ENCODE results near the gene THBS1. TPM values are rescaled to one million over a fixed set of nuclear protein-coding genes. Genes with fewer than 3 reads are reported as not detected.

The THBS1 gene
- total and polyA plus RNA-seq, 7 donors: 3.3 to 40.1 (median 9.7) TPM

DNA sequence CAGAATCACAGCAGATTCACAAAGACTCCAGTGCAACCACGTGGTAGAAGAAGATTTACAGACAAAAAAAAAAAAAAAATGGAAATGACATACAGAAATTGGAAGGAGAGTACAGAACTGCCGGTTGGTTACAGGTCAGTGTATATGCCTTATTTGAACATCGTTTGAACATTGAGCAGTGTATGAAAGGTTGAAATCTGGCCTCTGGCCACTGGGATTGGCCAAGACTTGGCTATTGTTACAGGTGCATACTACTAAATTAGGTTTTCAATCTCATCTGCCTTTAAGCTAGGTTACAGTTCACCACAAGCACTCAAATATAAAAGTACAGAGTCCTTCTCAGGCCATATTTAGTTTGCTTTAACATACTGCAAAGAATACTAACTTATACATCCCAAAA is 59.8 kb downstream of the THBS1 start:
- no peak for ATAC-seq

DNA sequence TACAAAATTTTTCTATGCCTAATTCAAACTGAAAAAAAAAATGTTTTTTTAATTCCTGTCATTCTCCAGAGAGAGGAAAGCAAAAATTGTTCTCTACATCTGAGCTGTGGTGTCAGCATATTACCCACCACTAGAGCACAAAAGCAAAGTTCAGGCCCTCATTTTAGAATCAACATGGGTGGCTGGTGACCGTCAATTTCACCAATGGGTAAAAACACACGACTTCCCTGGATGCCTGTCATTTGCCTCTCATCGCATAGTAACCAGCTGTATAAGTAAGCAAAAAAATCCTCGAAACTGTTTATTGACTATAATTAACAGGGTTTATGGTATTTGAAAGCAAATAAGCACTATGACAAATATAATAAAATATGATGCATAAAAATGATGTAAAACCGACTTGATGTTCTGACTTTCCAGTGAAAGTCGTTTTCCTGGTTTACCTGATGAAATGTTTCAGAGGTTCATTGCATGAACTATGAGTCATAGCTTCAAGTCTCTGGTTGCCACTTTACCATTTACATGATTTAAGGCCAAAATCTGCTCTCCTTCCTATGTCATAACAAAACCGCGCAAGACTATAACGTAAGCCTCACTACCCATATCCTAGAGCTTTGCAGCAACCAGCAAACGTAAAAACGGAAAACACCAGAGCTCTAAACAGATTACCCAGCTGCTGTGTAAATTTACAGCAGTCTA is 60.5 kb downstream of the THBS1 start:
- WGBS, 3 donors: 85 to 92% (median 88%) methylated on average over 11 of the region's 11 CpGs
- ATAC-seq: no peak
- TF ChIP-seq, protein P1, sequence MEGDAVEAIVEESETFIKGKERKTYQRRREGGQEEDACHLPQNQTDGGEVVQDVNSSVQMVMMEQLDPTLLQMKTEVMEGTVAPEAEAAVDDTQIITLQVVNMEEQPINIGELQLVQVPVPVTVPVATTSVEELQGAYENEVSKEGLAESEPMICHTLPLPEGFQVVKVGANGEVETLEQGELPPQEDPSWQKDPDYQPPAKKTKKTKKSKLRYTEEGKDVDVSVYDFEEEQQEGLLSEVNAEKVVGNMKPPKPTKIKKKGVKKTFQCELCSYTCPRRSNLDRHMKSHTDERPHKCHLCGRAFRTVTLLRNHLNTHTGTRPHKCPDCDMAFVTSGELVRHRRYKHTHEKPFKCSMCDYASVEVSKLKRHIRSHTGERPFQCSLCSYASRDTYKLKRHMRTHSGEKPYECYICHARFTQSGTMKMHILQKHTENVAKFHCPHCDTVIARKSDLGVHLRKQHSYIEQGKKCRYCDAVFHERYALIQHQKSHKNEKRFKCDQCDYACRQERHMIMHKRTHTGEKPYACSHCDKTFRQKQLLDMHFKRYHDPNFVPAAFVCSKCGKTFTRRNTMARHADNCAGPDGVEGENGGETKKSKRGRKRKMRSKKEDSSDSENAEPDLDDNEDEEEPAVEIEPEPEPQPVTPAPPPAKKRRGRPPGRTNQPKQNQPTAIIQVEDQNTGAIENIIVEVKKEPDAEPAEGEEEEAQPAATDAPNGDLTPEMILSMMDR (IDR thresholded peaks at IDR 0.05): no peak

More for the DNA sequence above, 59.8 kb downstream of the THBS1 start:
- Histone ChIP-seq H3K27me3 (ENCODE audit: insufficient read depth in 3 of 3, low read length in 2 of 3) (no peaks in the 10 kb centered on the region), H3K4me3 (no peak overlapping the region), H3K27ac (no peak overlapping the region), H3K9me3 (no peaks in the 10 kb centered on the region), H3K4me1 (no peaks in the 10 kb centered on the region), H3K36me3 (ENCODE audit: insufficient read depth in 1 of 2, low read depth in 1 of 2) (peaks cover 0 to 3% of the 10 kb centered on the region in 2 donors)
- intact Hi-C loops (cut with DNase I): no loop called here
- DNase-seq: no peak
- TF ChIP-seq, protein P1 (IDR thresholded peaks at IDR 0.05): no peak
- WGBS, 3 donors: 71 to 84% (median 73%) methylated on average over 3 of the region's 3 CpGs

DNA sequence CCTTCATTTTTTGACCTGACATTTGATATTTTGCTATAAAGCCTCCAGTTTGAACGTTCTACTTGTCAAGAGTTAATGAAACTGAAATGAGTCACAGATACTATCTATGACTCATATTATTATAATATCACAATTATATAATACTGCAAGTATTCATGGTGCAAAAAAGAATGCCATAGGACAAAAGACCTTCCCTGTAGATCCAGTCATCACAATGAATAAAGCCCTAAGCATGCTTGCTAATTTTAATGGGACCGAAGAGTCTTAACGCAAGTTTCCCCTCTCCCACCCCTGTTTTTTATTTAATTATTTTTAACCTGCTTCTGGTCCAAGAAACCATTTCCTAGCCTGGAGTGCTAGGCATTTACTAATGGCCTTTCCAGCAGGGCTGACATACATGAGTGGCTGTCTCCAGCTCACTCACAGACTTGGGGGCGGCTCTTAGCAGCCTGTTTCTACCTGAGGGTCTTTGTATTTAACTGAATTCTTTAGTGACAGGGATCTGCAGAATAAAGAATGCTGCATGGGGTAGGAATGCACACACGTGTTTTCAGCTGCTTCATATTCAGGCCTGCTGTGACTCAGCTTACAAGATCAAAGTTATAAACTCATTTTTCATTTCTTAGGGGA is 61.2 kb downstream of the THBS1 start:
- intact Hi-C loops (cut with DNase I): no loop called here
- 51 to 59% (median 58%) methylated on average over 5 of the region's 5 CpGs for WGBS, 3 donors
- H3K9me3 ChIP-seq: no peaks in the 10 kb centered on the region
- H3K4me1 ChIP-seq: no peaks in the 10 kb centered on the region
- TF ChIP-seq, protein P1 (IDR thresholded peaks at IDR 0.05): no peak
- H3K27me3 ChIP-seq (ENCODE audit: insufficient read depth in 3 of 3, low read length in 2 of 3): no peaks in the 10 kb centered on the region
- no peak overlapping the region for H3K27ac ChIP-seq
- no peak overlapping the region for H3K4me3 ChIP-seq
- DNase-seq (no peak), ATAC-seq (no peak)
- H3K36me3 ChIP-seq (ENCODE audit: insufficient read depth in 1 of 2, low read depth in 1 of 2): peaks cover 0 to 3% of the 10 kb centered on the region in 2 donors

More for the DNA sequence above, 60.5 kb downstream of the THBS1 start:
- intact Hi-C loops (cut with DNase I): no loop called here
- Histone ChIP-seq H3K4me3 (no peak overlapping the region), H3K27ac (no peak overlapping the region), H3K9me3 (no peaks in the 10 kb centered on the region), H3K36me3 (ENCODE audit: insufficient read depth in 1 of 2, low read depth in 1 of 2) (peaks cover 0 to 3% of the 10 kb centered on the region in 2 donors), H3K4me1 (no peaks in the 10 kb centered on the region), H3K27me3 (ENCODE audit: insufficient read depth in 3 of 3, low read length in 2 of 3) (no peaks in the 10 kb centered on the region)
- DNase-seq: no peak

DNA sequence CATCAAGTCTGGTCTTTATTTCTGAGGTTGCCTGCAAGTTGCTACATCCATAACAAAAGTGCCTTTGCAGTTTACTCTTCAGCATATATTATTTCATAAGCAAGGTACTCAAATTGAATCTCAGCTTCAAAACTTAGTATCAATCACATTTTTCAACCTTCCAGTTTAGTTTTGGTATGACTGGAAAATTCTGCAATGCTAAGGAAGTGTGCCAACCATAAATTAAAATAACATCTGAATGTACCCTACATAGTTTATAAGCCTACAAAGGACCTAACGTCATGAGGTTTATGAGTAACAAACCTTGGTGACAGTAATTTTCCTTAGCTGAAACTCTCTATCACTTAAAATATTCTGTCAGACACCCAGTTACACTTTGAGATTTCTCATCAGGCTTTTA is 62.8 kb downstream of the THBS1 start:
- Histone ChIP-seq H3K4me1 (no peaks in the 10 kb centered on the region), H3K27ac (no peak overlapping the region), H3K9me3 (no peaks in the 10 kb centered on the region), H3K4me3 (no peak overlapping the region), H3K36me3 (ENCODE audit: insufficient read depth in 1 of 2, low read depth in 1 of 2) (peaks cover 0 to 3% of the 10 kb centered on the region in 2 donors), H3K27me3 (ENCODE audit: insufficient read depth in 3 of 3, low read length in 2 of 3) (no peaks in the 10 kb centered on the region)
- ATAC-seq: no peak
- TF ChIP-seq, protein P1 (IDR thresholded peaks at IDR 0.05): no peak
- intact Hi-C loops (cut with DNase I): no loop called here
- no peak for DNase-seq
- 41 to 67% (median 50%) methylated on average over 1 of the region's 1 CpG for WGBS, 3 donors
